PC-9 (cell line): ENCODE data around the gene RBMS3. TPM values are rescaled to one million over a fixed set of nuclear protein-coding genes. Genes with fewer than 3 reads are reported as not detected.
"Not testable (repeated sequence)": the region's sequence is repeated elsewhere in the genome, so short reads cannot be mapped to it uniquely, and the experiment has no call there.

Source experiments
- BruUV-seq: library from RNA; stranded (reverse); fragments of 400-500 nt; replicated peaks from 2 replicates; lab custom pipeline; 2021; lab: Mats Ljungman, UMichigan
- CTCF ChIA-PET: fragments of 300-600 bp; sonication (Branson Sonifier 250); formaldehyde crosslinking; loops from one replicate; lab custom pipeline; 2022; ENCODE audit warnings: antibody characterized with exemption; lab: Charles Lee
- POLR2A ChIA-PET: fragments of 300-600 bp; sonication (Branson Sonifier 250); formaldehyde crosslinking; loops from one replicate; lab custom pipeline; 2022; ENCODE audit warnings: antibody characterized with exemption; ENCODE audit not compliant: unreplicated experiment; lab: Charles Lee
- DNase-seq, 2 experiments: peaks; one replicate each; pipeline versions ENCODE4 v3.0.0 to v3.0.0-alpha.2; 2015 to 2022; ENCODE audit warnings: mixed read lengths in 1 of 2
- H2AFZ ChIP-seq: fragments of 200-600 bp; sonication (generic); 2 replicates; pipeline ENCODE4 v1.8.1; 2017; ENCODE audit warnings: antibody characterized with exemption
- H3F3A ChIP-seq: fragments of 200-600 bp; sonication (generic); 2 replicates; pipeline ENCODE4 v1.8.1; 2017; ENCODE audit warnings: antibody characterized with exemption, mild to moderate bottlenecking, low read depth; ENCODE audit not compliant: insufficient read depth
- H3K27ac ChIP-seq: fragments of 200-600 bp; sonication (generic); 2 replicates; pipeline ENCODE4 v1.6.1; 2016; ENCODE audit warnings: mixed run types
- H3K27me3 ChIP-seq: fragments of 200-600 bp; sonication (generic); 2 replicates; pipeline ENCODE4 v1.6.1; 2016; ENCODE audit warnings: low read depth, mixed run types; ENCODE audit not compliant: insufficient read depth
- H3K36me3 ChIP-seq: fragments of 200-600 bp; sonication (generic); 2 replicates; pipeline ENCODE4 v1.6.1; 2016; ENCODE audit warnings: low read depth, mixed run types
- H3K4me1 ChIP-seq: fragments of 200-600 bp; sonication (generic); replicated peaks from 2 replicates; pipeline ENCODE4 v1.6.1; 2016; ENCODE audit warnings: mixed run types; ENCODE audit not compliant: insufficient read depth
- H3K4me2 ChIP-seq: fragments of 200-600 bp; sonication (generic); 2 replicates; pipeline ENCODE4 v1.6.1; 2017; ENCODE audit warnings: mixed run types
- H3K4me3 ChIP-seq: fragments of 200-600 bp; sonication (generic); 2 replicates; pipeline ENCODE4 v1.6.1; 2016; ENCODE audit warnings: mixed run types
- H3K79me2 ChIP-seq: fragments of 200-600 bp; sonication (generic); 2 replicates; pipeline ENCODE4 v1.6.1; 2017; ENCODE audit warnings: low read depth, mixed run types
- H3K9me2 ChIP-seq: fragments of 200-600 bp; sonication (generic); 2 replicates; pipeline ENCODE4 v1.8.1; 2017; ENCODE audit warnings: mild to moderate bottlenecking; ENCODE audit not compliant: insufficient read depth
- H3K9me3 ChIP-seq: fragments of 200-600 bp; sonication (generic); 2 replicates; pipeline ENCODE4 v1.8.1; 2016; ENCODE audit warnings: low read depth; ENCODE audit not compliant: insufficient read depth
- H4K20me1 ChIP-seq: fragments of 200-600 bp; sonication (generic); 2 replicates; pipeline ENCODE4 v1.8.1; 2017; ENCODE audit not compliant: insufficient read depth
- CTCF ChIP-seq: fragments of 200-600 bp; sonication (generic); conservative IDR thresholded peaks from 2 replicates; pipeline ENCODE4 v1.6.1; 2017; ENCODE audit warnings: mixed run types, antibody characterized with exemption, mild to moderate bottlenecking, moderate library complexity
- EZH2 ChIP-seq: fragments of 200-600 bp; sonication (generic); IDR thresholded peaks from 2 replicates; pipeline ENCODE4 v1.8.0; 2017; ENCODE audit warnings: antibody characterized with exemption, low read depth
- intact Hi-C: fragments of 100-400 bp; cut with micrococcal nuclease; formaldehyde crosslinking; loops from one replicate; pipeline ENCODE4 v1.10.0; 2022; ENCODE audit not compliant: unreplicated experiment
- total RNA-seq: library from RNA; stranded (reverse); gene quantifications from 2 replicates; pipeline ENCODE4 v1.2.3, GENCODE V29; 2021

RBMS3 gene
- total RNA-seq, 1 experiment from 2014 or later: 3.5 TPM

- no peaks in the 10 kb centered on the region for H3K79me2 ChIP-seq
- no peaks in the 10 kb centered on the region for H3K9me2 ChIP-seq
- no peaks in the 10 kb centered on the region for H3K4me1 ChIP-seq
- BruUV-seq: no TSS peak
- H3K36me3 ChIP-seq: no peaks in the 10 kb centered on the region
- H3K9me3 ChIP-seq: no peaks in the 10 kb centered on the region
- no peak overlapping the region for H3K27ac ChIP-seq
- POLR2A ChIA-PET: no interaction called here
- intact Hi-C loops: no loop called here
- no peak overlapping the region for H3K4me2 ChIP-seq
- DNase-seq: no peak
- CTCF ChIA-PET: no interaction called here
- no peak for TF ChIP-seq CTCF
- TF ChIP-seq EZH2: no peak
- H3K27me3 ChIP-seq: no peaks in the 10 kb centered on the region
- H2AFZ ChIP-seq: no peak overlapping the region
- no peaks in the 10 kb centered on the region for H3F3A ChIP-seq
- no peaks in the 10 kb centered on the region for H4K20me1 ChIP-seq
- H3K4me3 ChIP-seq: no peak overlapping the region
Observed at GRCh38 chr3:29521751-29522150, 240.9 kb downstream of the RBMS3 start.

GRCh38 chr3:29524433-29524832 is 243.6 kb downstream of the RBMS3 start:
- H3K27ac ChIP-seq: not testable (repeated sequence)

GRCh38 chr3:29525254-29525881 is 244.5 kb downstream of the RBMS3 start:
- Histone ChIP-seq H3K4me2 (no peak overlapping the region), H3K4me3 (no peak overlapping the region), H3K9me2 (no peaks in the 10 kb centered on the region), H3K27ac (no peak overlapping the region), H4K20me1 (no peaks in the 10 kb centered on the region), H3F3A (no peaks in the 10 kb centered on the region), H3K9me3 (no peaks in the 10 kb centered on the region), H3K36me3 (no peaks in the 10 kb centered on the region), H3K27me3 (no peaks in the 10 kb centered on the region), H2AFZ (no peak overlapping the region), H3K79me2 (no peaks in the 10 kb centered on the region), H3K4me1 (no peaks in the 10 kb centered on the region)
- TF ChIP-seq EZH2 (no peak), CTCF (no peak)
- CTCF ChIA-PET: no interaction called here
- no TSS peak for BruUV-seq
- DNase-seq: no peak
- POLR2A ChIA-PET: no interaction called here
- intact Hi-C loops: no loop called here

More at GRCh38 chr3:29524433-29524832, 243.6 kb downstream of the RBMS3 start:
- CTCF ChIA-PET, H3K4me1 ChIP-seq, H3F3A ChIP-seq, H3K27me3 ChIP-seq, H3K79me2 ChIP-seq, H3K9me2 ChIP-seq, H3K36me3 ChIP-seq, H3K4me3 ChIP-seq, intact Hi-C loops, H3K4me2 ChIP-seq, H4K20me1 ChIP-seq, H3K9me3 ChIP-seq, POLR2A ChIA-PET, BruUV-seq, H2AFZ ChIP-seq, DNase-seq: not testable (repeated sequence)

GRCh38 chr3:29527246-29527645 is 246.4 kb downstream of the RBMS3 start:
- no peaks in the 10 kb centered on the region for H4K20me1 ChIP-seq
- H3K36me3 ChIP-seq: no peaks in the 10 kb centered on the region
- H3K79me2 ChIP-seq: no peaks in the 10 kb centered on the region
- no TSS peak for BruUV-seq
- POLR2A ChIA-PET: no interaction called here
- no peaks in the 10 kb centered on the region for H3K9me3 ChIP-seq
- TF ChIP-seq EZH2 (no peak), CTCF (no peak)
- H3K4me2 ChIP-seq: no peak overlapping the region
- H3K9me2 ChIP-seq: no peaks in the 10 kb centered on the region; the same call in 1 of the 2 replicates
- DNase-seq: no peak
- H3K27ac ChIP-seq: no peak overlapping the region
- H3F3A ChIP-seq: no peaks in the 10 kb centered on the region
- intact Hi-C loops: no loop called here
- H2AFZ ChIP-seq: no peak overlapping the region
- H3K4me3 ChIP-seq: no peak overlapping the region
- H3K4me1 ChIP-seq: no peaks in the 10 kb centered on the region
- no peaks in the 10 kb centered on the region for H3K27me3 ChIP-seq
- CTCF ChIA-PET: no interaction called here
